Activated CD8-positive, alpha-beta T cell treated with anti-CD3 and anti-CD28 coated beads for 36 hours (primary cell): ENCODE measurements around the gene HNRNPUL1. TPM values are rescaled to one million over a fixed set of nuclear protein-coding genes. Genes with fewer than 3 reads are reported as not detected.

Experiments
- ATAC-seq: fragments of 200-7000 bp; cut with Tn5 transposase; one replicate; pipeline ENCODE4 v1.10.0; 2021; ENCODE audit warnings: mild to moderate bottlenecking, moderate library complexity
- CTCF ChIA-PET: fragments of 350-600 bp; sonication (Branson Sonifier 250); formaldehyde crosslinking; loops from one replicate; lab custom pipeline; 2021; ENCODE audit warnings: antibody characterized with exemption; lab: Charles Lee
- POLR2A ChIA-PET: fragments of 350-600 bp; sonication (Branson Sonifier 250); formaldehyde crosslinking; loops from one replicate; lab custom pipeline; 2021; ENCODE audit warnings: antibody characterized with exemption; lab: Charles Lee
- DNase-seq: peaks from one replicate; pipeline ENCODE4 v3.0.0-alpha.2; 2020
- H3K27ac Mint-ChIP-seq: one replicate; pipeline ENCODE4 v1.8.0; 2021; ENCODE audit warnings: mild to moderate bottlenecking, mixed read lengths
- H3K27me3 Mint-ChIP-seq: one replicate; pipeline ENCODE4 v1.8.0; 2021; ENCODE audit warnings: mixed read lengths
- H3K36me3 Mint-ChIP-seq: one replicate; pipeline ENCODE4 v1.8.0; 2021; ENCODE audit warnings: low read depth, mixed read lengths
- H3K4me1 Mint-ChIP-seq: one replicate; pipeline ENCODE4 v1.8.0; 2021; ENCODE audit warnings: low read depth, mixed read lengths
- H3K4me3 Mint-ChIP-seq: one replicate; pipeline ENCODE4 v1.8.0; 2021; ENCODE audit warnings: mild to moderate bottlenecking, moderate library complexity, mixed read lengths
- H3K9me3 Mint-ChIP-seq: one replicate; pipeline ENCODE4 v1.8.0; 2021; ENCODE audit warnings: mixed read lengths
- CTCF ChIP-seq: fragments of 200-600 bp; IDR thresholded peaks from one replicate; pipeline ENCODE4 v1.8.0; 2022; ENCODE audit warnings: antibody characterized with exemption, mild to moderate bottlenecking
- intact Hi-C: fragments of 100-400 bp; cut with micrococcal nuclease; formaldehyde crosslinking; loops from one replicate; pipeline ENCODE4 v1.10.0; 2022
- total RNA-seq, 2 experiments: library from RNA; stranded (reverse); gene quantifications; one replicate each; pipeline ENCODE4 v1.2.3, GENCODE V29; 2021

HNRNPUL1 gene
- total RNA-seq, 2 experiments from 2014 or later = 257 to 259 TPM

- H3K27me3 Mint-ChIP-seq = no peaks in the 10 kb centered on the region
- H3K4me1 Mint-ChIP-seq = peaks cover 92% of the 10 kb centered on the region
- intact Hi-C loops = no loop called here
- peaks cover 79% of the 10 kb centered on the region for H3K36me3 Mint-ChIP-seq
- ChIA-PET POLR2A (interaction anchor here (1.5 to 14.9 kb wide), 3 partner anchors 15 to 36 kb away, joined by 3 to 179 read pairs (median 6); partner anchors contain the start of gene HNRNPUL1), CTCF (interaction anchor here (0.7 to 4.6 kb wide), 8 partner anchors 7 to 858 kb away, joined by 3 to 33 read pairs (median 4); partner anchors contain the start of genes B9D2 and HNRNPUL1)
- TF ChIP-seq CTCF = no peak
- DNase-seq = no peak
- no peaks in the 10 kb centered on the region for H3K9me3 Mint-ChIP-seq
- no peak overlapping the region for H3K4me3 Mint-ChIP-seq
- H3K27ac Mint-ChIP-seq = peak overlapping the region; percentile 84
- no peak for ATAC-seq
These were observed 36.4 kb downstream of the HNRNPUL1 start for GRCh38 chr19:41300555-41300954.

- TF ChIP-seq CTCF = no peak
- POLR2A ChIA-PET = interaction anchor here (1.2 to 14.9 kb wide), 5 partner anchors 26 to 61 kb away, joined by 3 to 179 read pairs (median 5); partner anchors contain the start of genes B9D2 and HNRNPUL1
- DNase-seq (peak; percentile 93), ATAC-seq (peak; percentile 88)
- Mint-ChIP-seq H3K4me3 (peak overlapping the region; percentile 52), H3K9me3 (no peaks in the 10 kb centered on the region), H3K27me3 (no peaks in the 10 kb centered on the region), H3K27ac (peak overlapping the region; percentile 98), H3K4me1 (peaks cover 93% of the 10 kb centered on the region), H3K36me3 (peaks cover 79% of the 10 kb centered on the region)
- CTCF ChIA-PET = interaction anchor here (0.9 to 4.6 kb wide), 4 partner anchors 18 to 294 kb away, joined by 3 to 33 read pairs (median 4); partner anchors contain the start of gene HNRNPUL1
- intact Hi-C loops = no loop called here
These were observed 38.6 kb downstream of the HNRNPUL1 start for GRCh38 chr19:41302624-41303351.

GRCh38 chr19:41303954-41304353 is 39.8 kb downstream of the HNRNPUL1 start:
- Mint-ChIP-seq H3K4me3 (no peak overlapping the region), H3K27ac (peak overlapping the region; percentile 83), H3K27me3 (no peaks in the 10 kb centered on the region), H3K4me1 (peaks cover 93% of the 10 kb centered on the region), H3K36me3 (peaks cover 74% of the 10 kb centered on the region), H3K9me3 (no peaks in the 10 kb centered on the region)
- ChIA-PET POLR2A (interaction anchor here (1.8 to 14.9 kb wide), 2 partner anchors 33 to 40 kb away, joined by 5 to 179 read pairs; partner anchors contain the start of gene HNRNPUL1), CTCF (interaction anchor here (1.7 to 4.6 kb wide), 2 partner anchors 40 to 99 kb away, joined by 10 to 33 read pairs; partner anchors contain the start of gene HNRNPUL1)
- ATAC-seq (no peak), DNase-seq (peak; percentile 14)
- intact Hi-C loops = no loop called here
- no peak for TF ChIP-seq CTCF

GRCh38 chr19:41304706-41305483 is 40.7 kb downstream of the HNRNPUL1 start:
- no peak overlapping the region for H3K4me3 Mint-ChIP-seq
- no peaks in the 10 kb centered on the region for H3K9me3 Mint-ChIP-seq
- DNase-seq (no peak), ATAC-seq (no peak)
- POLR2A ChIA-PET = interaction anchor here (0.6 to 14.9 kb wide), 7 partner anchors 17 to 134 kb away, joined by 3 to 179 read pairs (median 3); partner anchors contain the start of gene HNRNPUL1
- H3K27ac Mint-ChIP-seq = peak overlapping the region; percentile 83
- intact Hi-C loops = loop anchor here (5.0 kb wide), 2 partner anchors 47 to 103 kb away; partner anchors contain the start of gene TGFB1
- peaks cover 88% of the 10 kb centered on the region for H3K4me1 Mint-ChIP-seq
- peaks cover 66% of the 10 kb centered on the region for H3K36me3 Mint-ChIP-seq
- CTCF ChIA-PET = interaction anchor here (1.7 to 4.6 kb wide), 2 partner anchors 41 to 100 kb away, joined by 10 to 33 read pairs; partner anchors contain the start of gene HNRNPUL1
- H3K27me3 Mint-ChIP-seq = no peaks in the 10 kb centered on the region
- TF ChIP-seq CTCF = no peak
